GM12864 (cell line): Measurements from ENCODE around the gene SGSH.
A peak's percentile ranks its signal among the peaks of the same experiment; 100 is the strongest.
"Not testable (repeated sequence)": the region's sequence is repeated elsewhere in the genome, so short reads cannot be mapped to it uniquely, and the experiment has no call there.

ENCODE experiments used
- DNase-seq: peaks from one replicate; pipeline ENCODE4 v3.0.0-alpha.2; 2011; ENCODE audit warnings: low read depth
- H3K4me3 ChIP-seq: 2 replicates; pipeline ENCODE4 v1.5.1; 2011; ENCODE audit warnings: mild to moderate bottlenecking, low read depth, low read length, control low read depth
- CTCF ChIP-seq: IDR thresholded peaks from 2 replicates; pipeline ENCODE4 v1.5.1; 2011; ENCODE audit warnings: low read depth, mild to moderate bottlenecking, moderate library complexity, low read length, control low read depth, inconsistent platforms; ENCODE audit errors: missing control alignments

SGSH gene

GRCh38 chr17:80260069-80260535 is 40.0 kb upstream of the SGSH start:
- no peak for TF ChIP-seq CTCF

GRCh38 chr17:80259457-80260068 is 39.4 kb upstream of the SGSH start:
- DNase-seq, result no peak
- peak overlapping the region; percentile 51 for H3K4me3 ChIP-seq
- TF ChIP-seq CTCF, result no peak

More at GRCh38 chr17:80260069-80260535, 40.0 kb upstream of the SGSH start:
- H3K4me3 ChIP-seq, result peak overlapping the region; percentile 51
- no peak for DNase-seq

GRCh38 chr17:80258296-80258695 is 38.2 kb upstream of the SGSH start:
- DNase-seq, H3K4me3 ChIP-seq: not testable (repeated sequence)

- no peak for TF ChIP-seq CTCF
- no peak for DNase-seq
- no peak overlapping the region for H3K4me3 ChIP-seq
Measured at GRCh38 chr17:80257716-80258213, 37.6 kb upstream of the SGSH start.

- TF ChIP-seq CTCF, result no peak
- no peak for DNase-seq
- H3K4me3 ChIP-seq, result no peak overlapping the region
Measured at GRCh38 chr17:80256034-80256350, 35.9 kb upstream of the SGSH start.

GRCh38 chr17:80254396-80255251 is 34.5 kb upstream of the SGSH start:
- H3K4me3 ChIP-seq, result no peak overlapping the region; the same call in 1 of the 2 replicates
- DNase-seq, result peak; percentile 80
- TF ChIP-seq CTCF, result no peak

- no peak for TF ChIP-seq CTCF
- H3K4me3 ChIP-seq, result no peak overlapping the region
- DNase-seq, result no peak
Measured at GRCh38 chr17:80253631-80254395, 33.7 kb upstream of the SGSH start.
